PFSK-1 (cell line): ENCODE results near the gene SUCO.

Source experiments
- POLR2AphosphoS5 ChIP-seq: IDR thresholded peaks from 2 replicates; pipeline ENCODE4 v1.6.1; 2012; ENCODE audit warnings: low read depth, mild to moderate bottlenecking, control low read depth, low read length, moderate library complexity
- TAF1 ChIP-seq: IDR thresholded peaks from 2 replicates; pipeline ENCODE4 v1.6.1; 2012; ENCODE audit warnings: low read length, control low read depth, borderline replicate concordance; ENCODE audit not compliant: insufficient read depth

DNA sequence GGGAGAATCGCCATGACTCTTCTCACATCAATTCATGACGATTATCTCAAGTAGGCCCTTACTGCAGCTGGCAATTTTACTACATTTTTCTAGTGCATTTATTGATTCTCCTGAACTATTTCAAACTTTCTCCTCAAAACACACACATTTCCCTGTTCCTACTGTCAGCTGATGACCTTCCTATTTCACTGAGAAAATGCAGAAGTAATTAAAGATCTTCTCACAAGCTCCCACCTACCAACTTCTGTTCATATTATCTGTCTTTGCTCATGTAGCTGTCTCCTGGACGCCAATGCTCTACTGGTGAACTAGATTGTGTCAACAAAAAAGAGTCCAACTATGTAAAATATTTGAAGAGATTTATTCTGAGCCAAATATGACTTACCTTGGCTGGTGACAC is 89.6 kb downstream of the SUCO start:
- TF ChIP-seq POLR2AphosphoS5 (no peak), TAF1 (no peak)
